Nephron (organoid): ENCODE data around the gene ZNF608.

Experiments
- H3K27ac Mint-ChIP-seq, 3 experiments: 2 replicates each; pipeline ENCODE4 v1.8.0; 2020; ENCODE audit warnings: mixed read lengths in 3 of 3, mild to moderate bottlenecking in 2 of 3, moderate library complexity in 1 of 3
- H3K27me3 Mint-ChIP-seq: 2 replicates; pipeline ENCODE4 v1.8.0; 2021; ENCODE audit warnings: low read depth, mild to moderate bottlenecking, moderate library complexity, mixed read lengths
- H3K36me3 Mint-ChIP-seq: 2 replicates; pipeline ENCODE4 v1.8.0; 2020; ENCODE audit warnings: low read depth, mixed read lengths
- H3K4me1 Mint-ChIP-seq: 2 replicates; pipeline ENCODE4 v1.8.0; 2020; ENCODE audit warnings: mixed read lengths
- H3K4me3 Mint-ChIP-seq, 3 experiments: 2 replicates each; pipeline ENCODE4 v1.8.0; 2020; ENCODE audit warnings: mild to moderate bottlenecking in 3 of 3, mixed read lengths in 3 of 3, moderate library complexity in 2 of 3
- H3K9me3 Mint-ChIP-seq: 2 replicates; pipeline ENCODE4 v1.8.0; 2020; ENCODE audit warnings: mixed read lengths
- CTCF ChIP-seq, 3 experiments: fragments of 200-600 bp; sonication (generic); IDR thresholded peaks; one replicate each; pipeline ENCODE4 v1.5.0; 2021; ENCODE audit warnings: antibody characterized with exemption in 3 of 3; ENCODE audit not compliant: unreplicated experiment in 3 of 3

Gene ZNF608

GRCh38 chr5:124741711-124742496 is 4.5 kb downstream of the ZNF608 start:
- no peaks in the 10 kb centered on the region for H3K27me3 Mint-ChIP-seq

GRCh38 chr5:124740991-124741583 is 5.4 kb downstream of the ZNF608 start:
- no peak for TF ChIP-seq CTCF (IDR thresholded peaks at IDR 0.05; ENCODE audit: unreplicated experiment in 3 of 3)
- H3K36me3 Mint-ChIP-seq: no peaks in the 10 kb centered on the region
- H3K27ac Mint-ChIP-seq: no peak overlapping the region
- no peak overlapping the region for H3K4me3 Mint-ChIP-seq
- peaks cover 41% of the 10 kb centered on the region for H3K4me1 Mint-ChIP-seq
- no peaks in the 10 kb centered on the region for H3K9me3 Mint-ChIP-seq
- H3K27me3 Mint-ChIP-seq: no peaks in the 10 kb centered on the region

More at GRCh38 chr5:124741711-124742496, 4.5 kb downstream of the ZNF608 start:
- H3K9me3 Mint-ChIP-seq: no peaks in the 10 kb centered on the region
- H3K36me3 Mint-ChIP-seq: no peaks in the 10 kb centered on the region
- no peak overlapping the region for H3K4me3 Mint-ChIP-seq
- H3K4me1 Mint-ChIP-seq: peaks cover 33% of the 10 kb centered on the region
- TF ChIP-seq CTCF (IDR thresholded peaks at IDR 0.05; ENCODE audit: unreplicated experiment in 3 of 3): no peak
- H3K27ac Mint-ChIP-seq: no peak overlapping the region

- Mint-ChIP-seq H3K27ac (peak overlapping the region; percentile 65 to 78 (median 72)), H3K4me3 (peak overlapping the region in 2 of 3 experiments; percentile 62 to 63), H3K4me1 (peaks cover 51% of the 10 kb centered on the region), H3K9me3 (no peaks in the 10 kb centered on the region), H3K36me3 (no peaks in the 10 kb centered on the region), H3K27me3 (no peaks in the 10 kb centered on the region)
- TF ChIP-seq CTCF (IDR thresholded peaks at IDR 0.05; ENCODE audit: unreplicated experiment in 3 of 3): no peak
Observed at GRCh38 chr5:124740071-124740470, 6.4 kb downstream of the ZNF608 start.

GRCh38 chr5:124739634-124740025 is 6.8 kb downstream of the ZNF608 start:
- H3K4me3 Mint-ChIP-seq: peak overlapping the region in 2 of 3 experiments; percentile 62 to 63
- TF ChIP-seq CTCF (IDR thresholded peaks at IDR 0.05; ENCODE audit: unreplicated experiment in 3 of 3): peak in 2 of 3 experiments; percentile 3 to 5
- peaks cover 55% of the 10 kb centered on the region for H3K4me1 Mint-ChIP-seq
- H3K9me3 Mint-ChIP-seq: no peaks in the 10 kb centered on the region
- H3K27ac Mint-ChIP-seq: peak overlapping the region; percentile 65 to 78 (median 72)
- no peaks in the 10 kb centered on the region for H3K27me3 Mint-ChIP-seq
- no peaks in the 10 kb centered on the region for H3K36me3 Mint-ChIP-seq

- no peaks in the 10 kb centered on the region for H3K9me3 Mint-ChIP-seq
Observed at GRCh38 chr5:124738681-124739633, 7.5 kb downstream of the ZNF608 start.

More at GRCh38 chr5:124738681-124739633, 7.5 kb downstream of the ZNF608 start:
- Mint-ChIP-seq H3K4me3 (peak overlapping the region in 2 of 3 experiments; percentile 49 to 63), H3K27me3 (no peaks in the 10 kb centered on the region), H3K36me3 (no peaks in the 10 kb centered on the region), H3K27ac (peak overlapping the region; percentile 65 to 78 (median 72)), H3K4me1 (peaks cover 60% of the 10 kb centered on the region)
- peak in 2 of 3 experiments; percentile 19 to 31 for TF ChIP-seq CTCF (IDR thresholded peaks at IDR 0.05; ENCODE audit: unreplicated experiment in 3 of 3)
